ENCODE data around the gene ABCB8. TPM values are rescaled to one million over a fixed set of nuclear protein-coding genes. Genes with fewer than 3 reads are reported as not detected.
A peak's percentile ranks its signal among the peaks of the same experiment; 100 is the strongest.

Gene ABCB8
- total RNA-seq, 4 donors from 2014 or later: 29.5 to 42.3 (median 31.9) TPM

DNA sequence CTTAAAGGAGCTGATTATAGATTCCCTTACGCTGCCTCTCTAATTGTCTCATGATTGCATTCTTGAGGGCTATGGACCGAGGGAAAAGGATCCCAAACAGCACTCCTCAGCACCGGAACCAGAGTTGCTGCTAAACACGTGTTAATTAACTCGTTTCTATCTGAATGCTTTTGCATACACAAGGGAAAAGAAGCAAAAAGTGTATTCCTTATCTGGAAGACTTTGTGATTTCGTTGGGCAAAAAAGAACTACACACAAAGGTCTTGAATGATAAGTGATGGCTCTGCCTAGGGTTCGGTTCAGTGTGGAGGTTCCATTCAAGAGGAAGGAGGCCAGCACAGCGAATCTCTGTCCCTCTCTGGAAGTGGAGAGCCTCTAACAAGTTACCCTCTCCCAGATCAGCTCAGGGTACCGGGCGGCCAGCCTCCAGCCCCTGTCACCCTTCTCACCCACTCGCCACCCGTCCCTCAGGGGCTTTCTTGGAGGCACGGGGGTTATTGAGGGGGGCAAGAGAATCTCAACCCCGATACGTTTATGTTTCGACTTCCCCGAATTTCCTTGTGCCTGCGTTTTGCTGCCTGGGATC, 30.6 kb downstream of the ABCB8 start:
- peak overlapping the region; percentile 92 for H3K27ac ChIP-seq
- H3K27me3 ChIP-seq: no peaks in the 10 kb centered on the region
- TF ChIP-seq POLR2AphosphoS5 (IDR thresholded peaks at IDR 0.05): no peak
- TF ChIP-seq, protein P1, sequence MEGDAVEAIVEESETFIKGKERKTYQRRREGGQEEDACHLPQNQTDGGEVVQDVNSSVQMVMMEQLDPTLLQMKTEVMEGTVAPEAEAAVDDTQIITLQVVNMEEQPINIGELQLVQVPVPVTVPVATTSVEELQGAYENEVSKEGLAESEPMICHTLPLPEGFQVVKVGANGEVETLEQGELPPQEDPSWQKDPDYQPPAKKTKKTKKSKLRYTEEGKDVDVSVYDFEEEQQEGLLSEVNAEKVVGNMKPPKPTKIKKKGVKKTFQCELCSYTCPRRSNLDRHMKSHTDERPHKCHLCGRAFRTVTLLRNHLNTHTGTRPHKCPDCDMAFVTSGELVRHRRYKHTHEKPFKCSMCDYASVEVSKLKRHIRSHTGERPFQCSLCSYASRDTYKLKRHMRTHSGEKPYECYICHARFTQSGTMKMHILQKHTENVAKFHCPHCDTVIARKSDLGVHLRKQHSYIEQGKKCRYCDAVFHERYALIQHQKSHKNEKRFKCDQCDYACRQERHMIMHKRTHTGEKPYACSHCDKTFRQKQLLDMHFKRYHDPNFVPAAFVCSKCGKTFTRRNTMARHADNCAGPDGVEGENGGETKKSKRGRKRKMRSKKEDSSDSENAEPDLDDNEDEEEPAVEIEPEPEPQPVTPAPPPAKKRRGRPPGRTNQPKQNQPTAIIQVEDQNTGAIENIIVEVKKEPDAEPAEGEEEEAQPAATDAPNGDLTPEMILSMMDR (IDR thresholded peaks at IDR 0.05): no peak
- TF ChIP-seq EP300 (IDR thresholded peaks at IDR 0.05): no peak
- TF ChIP-seq POLR2A (IDR thresholded peaks at IDR 0.05): no peak
- peak overlapping the region; percentile 76 for H3K4me3 ChIP-seq
- no peaks in the 10 kb centered on the region for H3K9me3 ChIP-seq
- no peak for DNase-seq (ENCODE audit: low spot score in 2 of 2)
- peaks cover 65% of the 10 kb centered on the region for H3K4me1 ChIP-seq
- peaks cover 10% of the 10 kb centered on the region for H3K36me3 ChIP-seq
- WGBS: 2% methylated on average over 18 of the region's 18 CpGs

DNA sequence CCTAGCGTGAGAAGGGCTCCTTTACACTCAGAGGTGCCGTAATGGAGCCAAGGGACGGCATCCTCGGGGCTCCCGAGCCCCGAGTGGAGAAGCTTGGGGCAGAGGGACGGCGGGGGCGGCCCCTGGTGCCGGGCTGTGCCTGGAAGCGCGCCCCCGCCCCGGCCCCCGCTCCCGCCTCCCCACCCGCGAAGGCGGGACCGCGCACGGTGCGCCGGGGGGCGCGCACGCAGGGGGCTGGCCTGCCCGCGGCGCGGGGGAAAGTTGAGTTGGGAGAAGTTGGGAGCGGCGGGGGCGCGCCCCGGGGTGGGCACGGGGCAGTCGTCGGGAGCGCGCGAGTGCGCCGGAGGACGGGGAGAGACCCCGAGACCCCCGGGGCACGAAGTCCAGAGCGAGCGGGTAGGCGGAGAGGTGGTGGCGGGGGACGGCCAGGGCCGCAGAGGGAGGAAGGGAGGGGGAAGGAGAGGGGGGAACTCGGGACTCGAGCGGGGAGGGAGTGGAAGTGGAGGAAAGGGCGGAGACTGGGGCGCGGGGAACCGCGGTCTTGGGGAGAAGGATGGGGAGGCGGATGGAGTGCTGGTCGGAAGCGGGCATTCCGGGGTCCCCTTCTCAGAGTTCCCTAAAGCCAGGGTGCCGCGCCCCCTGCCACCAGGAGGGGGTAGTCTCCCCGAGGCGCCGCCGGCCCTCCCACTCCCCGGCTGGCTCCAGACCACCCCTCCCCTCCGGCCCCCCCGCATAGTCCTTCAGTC, 31.3 kb downstream of the ABCB8 start, which contains the start of gene SLC4A2:
Gene SLC4A2, plus strand, starts transcription at position 223 of the 746 bp plus-strand sequence. CDS start 2,399 bp downstream, outside the sequence.
- no peak for TF ChIP-seq POLR2A (IDR thresholded peaks at IDR 0.05)
- TF ChIP-seq, protein P1 (IDR thresholded peaks at IDR 0.05): peak in 1 of 2 donors; percentile 47
- no peak for TF ChIP-seq EP300 (IDR thresholded peaks at IDR 0.05)
- TF ChIP-seq POLR2AphosphoS5 (IDR thresholded peaks at IDR 0.05): no peak
- Histone ChIP-seq H3K36me3 (peaks cover 16% of the 10 kb centered on the region), H3K27me3 (no peaks in the 10 kb centered on the region), H3K27ac (peak within 1 kb of the TSS; percentile 92), H3K4me1 (peaks cover 65% of the 10 kb centered on the region), H3K4me3 (peak within 1 kb of the TSS; percentile 76), H3K9me3 (no peaks in the 10 kb centered on the region)
- under 1% methylated on average over 25 of the region's 75 CpGs for WGBS
- DNase-seq (ENCODE audit: low spot score in 2 of 2): peak; percentile 90 to 91

DNA sequence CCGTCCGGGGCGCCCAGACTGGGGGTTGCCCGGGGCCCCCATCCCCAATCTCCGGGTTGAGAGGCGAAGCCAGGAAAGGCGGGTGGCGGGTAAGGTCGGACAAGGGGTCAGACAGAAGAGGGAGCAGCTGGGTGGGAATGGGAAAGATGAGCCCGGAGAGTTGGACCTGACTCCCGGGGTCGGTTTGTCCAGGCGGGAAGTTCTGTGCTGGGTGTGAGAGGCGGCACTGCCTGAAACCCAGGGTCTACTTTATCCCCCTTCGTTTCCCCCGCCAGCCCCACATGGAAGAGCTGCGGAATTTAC, 31.8 kb downstream of the ABCB8 start:
- peak overlapping the region; percentile 76 for H3K4me3 ChIP-seq
- peak overlapping the region; percentile 92 for H3K27ac ChIP-seq
- no peaks in the 10 kb centered on the region for H3K27me3 ChIP-seq
- DNase-seq (ENCODE audit: low spot score in 2 of 2): no peak
- H3K4me1 ChIP-seq: peaks cover 65% of the 10 kb centered on the region
- peaks cover 21% of the 10 kb centered on the region for H3K36me3 ChIP-seq
- no peak for TF ChIP-seq POLR2AphosphoS5 (IDR thresholded peaks at IDR 0.05)
- TF ChIP-seq, protein P1 (IDR thresholded peaks at IDR 0.05): no peak
- no peak for TF ChIP-seq POLR2A (IDR thresholded peaks at IDR 0.05)
- no peak for TF ChIP-seq EP300 (IDR thresholded peaks at IDR 0.05)
- H3K9me3 ChIP-seq: no peaks in the 10 kb centered on the region
- 0% methylated on average over 11 of the region's 17 CpGs for WGBS

DNA sequence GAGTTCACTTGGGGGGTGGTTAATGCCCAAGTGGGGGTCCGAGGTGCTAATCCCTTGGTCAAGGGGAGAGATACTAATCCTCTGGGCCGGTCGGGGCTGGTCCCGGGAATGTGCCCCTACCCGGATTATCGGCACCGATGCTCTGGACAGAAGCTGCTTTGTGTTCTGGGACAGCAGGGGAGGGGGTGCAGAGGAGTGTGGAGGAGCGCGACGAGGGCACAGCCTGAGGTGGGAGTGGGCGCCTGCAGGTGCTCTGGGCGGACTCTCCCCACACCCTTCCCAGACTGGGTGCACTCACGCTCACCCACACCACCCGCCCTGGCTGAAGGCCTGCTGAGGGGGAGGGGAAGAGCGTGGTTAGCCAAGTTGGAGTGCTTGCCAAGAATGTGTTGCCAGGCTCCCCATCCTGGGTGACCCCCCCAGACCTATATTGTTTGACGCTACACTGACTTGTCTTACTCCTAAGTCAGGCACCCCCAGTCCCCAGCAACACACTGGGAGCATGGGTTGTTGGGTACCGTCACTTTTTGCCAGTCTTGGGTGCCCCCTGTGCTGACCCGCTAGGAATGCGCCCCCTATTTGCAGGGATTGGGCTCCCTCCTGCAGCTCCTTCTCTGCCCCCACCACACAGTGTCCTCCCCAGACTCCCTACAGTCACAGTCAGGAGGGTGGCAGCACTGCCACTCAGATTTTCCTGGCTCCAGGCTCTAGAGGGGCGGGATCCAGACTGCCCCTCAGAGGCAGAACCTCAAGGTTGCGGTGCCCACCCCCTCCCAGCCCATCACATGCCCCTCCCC, 32.4 kb downstream of the ABCB8 start:
- DNase-seq (ENCODE audit: low spot score in 2 of 2): no peak

More for the DNA sequence above, 32.4 kb downstream of the ABCB8 start:
- Histone ChIP-seq H3K9me3 (no peaks in the 10 kb centered on the region), H3K36me3 (peaks cover 27% of the 10 kb centered on the region), H3K4me1 (peaks cover 65% of the 10 kb centered on the region), H3K27ac (peak overlapping the region; percentile 54), H3K27me3 (no peaks in the 10 kb centered on the region), H3K4me3 (peak overlapping the region; percentile 76)
- 11% methylated on average over 20 of the region's 21 CpGs for WGBS
- TF ChIP-seq, protein P1 (IDR thresholded peaks at IDR 0.05): no peak
- TF ChIP-seq POLR2AphosphoS5 (IDR thresholded peaks at IDR 0.05): no peak
- no peak for TF ChIP-seq EP300 (IDR thresholded peaks at IDR 0.05)
- TF ChIP-seq POLR2A (IDR thresholded peaks at IDR 0.05): no peak
